HG03575 (cell line): ENCODE data around the gene RNU1-4.
"Not testable (repeated sequence)": the region's sequence is repeated elsewhere in the genome, so short reads cannot be mapped to it uniquely, and the experiment has no call there.

Experiments used
- ATAC-seq: cut with Tn5 transposase; IDR thresholded peaks from one replicate; pipeline ENCODE4 v1.9.1; 2021; ENCODE audit not compliant: unreplicated experiment, insufficient number of reproducible peaks, low FRiP score; ENCODE audit errors: extremely low read depth

RNU1-4 gene

GRCh38 chr1:16781625-16782024 is 41.3 kb downstream of the RNU1-4 start:
- ATAC-seq: not testable (repeated sequence)

GRCh38 chr1:16784955-16785354 is 44.6 kb downstream of the RNU1-4 start:
- ATAC-seq: not testable (repeated sequence)

GRCh38 chr1:16786362-16786761 is 46.0 kb downstream of the RNU1-4 start:
- ATAC-seq: not testable (repeated sequence)

GRCh38 chr1:16787175-16787574 is 46.9 kb downstream of the RNU1-4 start:
- not testable (repeated sequence) for ATAC-seq

DNA sequence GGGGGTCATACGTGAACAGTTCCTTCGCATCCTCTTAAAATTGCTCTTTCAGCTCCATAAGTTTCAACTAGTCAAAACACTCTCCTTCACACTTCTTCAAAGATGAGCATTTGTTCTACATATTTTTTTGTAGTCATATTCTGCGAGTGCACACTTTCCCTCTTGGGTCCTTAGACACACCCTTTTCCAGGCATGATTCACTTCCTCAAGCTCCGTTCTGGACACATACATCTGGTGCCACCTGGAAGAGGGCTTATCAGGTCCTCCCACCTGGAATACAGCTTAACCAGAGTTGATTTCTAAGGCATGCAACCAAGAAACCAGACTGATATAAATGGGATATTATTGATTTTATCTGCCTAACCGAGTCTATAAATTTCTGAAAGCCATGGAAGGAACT is 47.4 kb downstream of the RNU1-4 start:
- not testable (repeated sequence) for ATAC-seq
